LoVo (cell line): ENCODE results near the gene GPR37L1.
"Not testable (repeated sequence)": the region's sequence is repeated elsewhere in the genome, so short reads cannot be mapped to it uniquely, and the experiment has no call there.

ENCODE experiments used
- DNase-seq: peaks from one replicate; pipeline ENCODE4 v3.0.0-alpha.2; 2016; ENCODE audit warnings: low spot score

The GPR37L1 gene

DNA sequence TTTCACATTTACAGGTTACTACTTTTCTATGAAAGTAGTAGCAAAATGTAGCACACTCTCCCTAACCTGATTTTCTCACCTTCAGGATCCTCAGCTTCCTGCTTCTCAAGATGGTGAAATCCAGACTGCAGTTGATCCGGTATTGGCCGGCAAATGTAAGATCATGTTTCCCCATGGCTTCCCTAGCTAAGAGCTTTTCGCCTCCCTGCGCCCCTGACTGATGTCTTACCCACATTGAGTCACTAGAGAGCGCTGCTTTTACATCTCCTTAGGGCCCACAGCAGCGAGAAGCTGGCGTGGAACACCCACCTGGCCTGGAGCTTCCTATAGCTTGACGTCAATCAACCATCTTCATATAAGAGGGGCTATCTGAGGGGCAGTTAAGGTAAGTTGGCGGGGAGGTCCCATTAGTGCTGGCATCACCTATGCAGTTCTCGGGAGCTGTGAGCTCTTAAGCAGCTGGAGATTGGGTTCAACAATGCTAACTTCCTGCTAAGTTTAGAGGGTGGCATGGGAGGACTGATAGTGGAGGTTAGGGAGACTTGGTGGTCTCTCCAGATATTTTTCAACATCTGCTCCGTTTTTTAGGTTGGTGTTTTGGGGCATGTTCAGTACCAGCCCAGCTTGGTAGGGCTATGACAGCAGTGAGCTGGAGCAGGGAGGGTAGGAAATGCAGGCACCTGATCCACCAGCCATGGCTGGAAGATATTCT is 32.2 kb downstream of the GPR37L1 start:
- peak; percentile 26 for DNase-seq

DNA sequence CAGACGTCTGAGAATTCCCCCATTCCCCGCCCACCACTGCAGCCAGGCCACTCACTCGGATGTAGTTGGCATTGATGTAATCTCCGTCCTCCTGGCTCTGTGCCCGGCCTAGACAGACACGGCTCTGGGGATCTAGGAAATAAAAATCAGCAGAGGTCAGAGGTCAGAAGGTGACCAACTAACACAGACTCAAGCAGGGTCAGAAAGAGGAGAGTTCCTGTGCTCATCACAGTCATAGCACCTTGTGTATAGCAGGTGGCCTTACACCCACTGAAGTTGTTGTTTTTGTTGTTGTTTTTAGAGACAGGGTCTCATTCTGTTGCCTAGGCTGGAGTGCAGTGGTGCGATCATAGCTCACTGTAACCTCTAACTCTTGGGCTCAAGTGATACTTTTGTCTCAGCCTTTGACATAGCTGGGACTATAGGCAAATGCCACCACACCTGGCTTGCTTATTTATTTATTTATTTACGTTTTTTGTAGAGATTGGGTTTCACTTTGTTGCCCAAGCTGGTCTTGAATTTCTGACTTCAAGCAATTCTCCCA is 32.8 kb downstream of the GPR37L1 start:
- DNase-seq: peak; percentile 50

- DNase-seq: no peak
Observed at GRCh38 chr1:202156590-202156989, 33.9 kb downstream of the GPR37L1 start.

DNA sequence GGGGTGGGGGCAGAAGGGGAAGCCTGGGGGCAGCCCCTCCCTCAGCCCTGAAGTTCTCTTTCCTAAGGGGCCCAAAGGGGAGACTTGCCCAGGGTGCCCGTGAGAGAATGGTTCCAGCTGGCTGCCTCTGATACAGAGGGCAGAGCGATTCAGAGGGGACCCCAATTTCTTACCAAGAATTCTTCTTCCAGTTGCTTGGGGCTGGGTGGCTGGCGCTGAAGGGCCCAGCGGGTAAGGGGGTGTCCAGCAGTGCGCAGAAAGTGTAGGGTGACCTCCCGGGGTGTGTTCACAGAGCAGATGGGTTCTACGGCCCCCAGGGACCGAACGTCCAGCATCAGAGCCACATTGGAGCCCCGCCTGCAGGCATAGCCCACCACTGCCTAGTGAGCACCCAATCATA is 35.2 kb downstream of the GPR37L1 start:
- no peak for DNase-seq

DNA sequence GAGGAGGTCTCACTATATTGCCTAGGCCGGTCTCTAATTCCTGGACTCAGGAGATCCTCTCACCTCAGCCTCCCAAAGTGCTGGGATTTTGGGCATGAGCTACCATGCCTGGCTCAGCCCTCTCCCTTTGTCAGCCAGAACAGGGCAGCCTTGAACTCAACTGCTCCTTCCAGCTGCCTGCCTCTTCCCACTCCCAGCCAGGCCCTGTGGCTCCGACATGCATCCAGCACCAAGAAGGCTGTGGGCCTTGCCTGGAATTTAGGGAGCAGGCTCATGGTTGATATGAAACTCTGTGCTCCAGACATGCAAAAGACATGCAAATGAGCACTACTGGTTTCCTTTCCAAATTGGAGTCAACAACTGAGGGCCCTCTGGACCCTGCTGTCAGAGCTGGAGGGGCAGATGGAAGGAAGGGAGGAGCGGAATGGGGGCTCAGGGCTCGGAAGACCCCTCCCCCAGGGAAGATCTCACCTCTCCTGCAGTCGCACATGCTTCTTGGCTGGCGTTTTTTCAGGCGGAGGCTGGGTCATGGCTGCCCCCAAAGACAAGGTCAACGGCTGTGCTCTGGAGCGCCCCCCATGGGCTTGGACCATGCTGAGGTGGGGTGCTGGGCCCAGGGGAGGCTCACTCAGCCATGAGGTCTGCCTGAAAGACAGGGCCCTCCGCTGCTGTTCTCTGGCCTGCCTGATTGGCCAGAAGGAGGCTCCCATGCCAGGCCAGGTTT is 36.3 kb downstream of the GPR37L1 start:
- no peak for DNase-seq

- no peak for DNase-seq
Observed at GRCh38 chr1:202159534-202160371, 37.0 kb downstream of the GPR37L1 start.

- DNase-seq: no peak
Observed at GRCh38 chr1:202160377-202160940, 37.7 kb downstream of the GPR37L1 start, which contains the start of gene PTPN7. PTPN7 (minus strand) TSS chr1:202160602; CDS start chr1:202159402, 1,200 bp downstream.

DNA sequence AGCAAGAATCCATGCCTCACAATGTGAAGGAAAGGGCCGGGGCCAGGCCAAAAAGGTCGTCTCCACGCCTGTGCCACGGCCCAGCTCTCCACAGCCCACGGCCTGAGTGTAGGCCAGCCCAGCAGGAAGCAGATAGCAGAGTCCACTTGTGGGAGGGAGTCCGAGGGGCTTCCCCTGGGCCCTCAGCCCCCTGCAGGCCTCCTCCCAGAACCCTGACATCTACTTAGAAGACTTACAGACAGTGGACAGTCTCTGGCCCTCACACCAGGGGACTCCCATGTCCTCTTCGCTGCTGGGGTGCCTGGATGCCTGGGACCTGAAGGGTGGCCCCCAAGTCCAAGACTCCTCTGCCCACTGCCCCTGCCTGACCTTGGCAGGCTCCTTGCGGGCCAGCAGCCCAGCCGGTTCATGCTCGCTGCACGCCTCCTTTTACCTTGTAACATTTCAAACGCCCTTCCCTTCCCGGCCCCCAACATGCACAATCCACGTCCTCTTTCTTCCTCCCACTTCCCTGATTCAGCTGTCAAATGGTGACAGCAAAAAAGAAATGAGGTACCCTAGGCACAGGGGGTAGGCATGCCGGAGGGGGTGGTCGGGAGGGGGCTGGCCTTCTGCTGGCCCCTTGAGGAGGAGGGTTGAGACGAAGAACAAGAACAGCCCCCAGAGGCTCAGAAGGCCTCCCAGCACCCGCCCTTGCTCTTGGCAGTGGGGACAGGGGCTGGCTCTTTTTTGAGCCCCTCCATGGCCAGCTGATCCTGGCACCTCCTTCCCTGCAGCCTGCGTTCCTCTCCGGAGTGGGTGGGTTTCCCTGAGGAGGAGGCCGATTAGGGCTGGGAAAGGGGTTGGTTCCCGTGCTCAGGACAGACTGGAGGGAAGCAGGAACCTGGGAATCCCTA is 38.7 kb downstream of the GPR37L1 start:
- no peak for DNase-seq

- no peak for DNase-seq
Observed at GRCh38 chr1:202162047-202162417, 39.3 kb downstream of the GPR37L1 start.

- no peak for DNase-seq
Observed at GRCh38 chr1:202162418-202163280, 39.9 kb downstream of the GPR37L1 start.

GRCh38 chr1:202163281-202164270 is 40.9 kb downstream of the GPR37L1 start:
- no peak for DNase-seq

DNA sequence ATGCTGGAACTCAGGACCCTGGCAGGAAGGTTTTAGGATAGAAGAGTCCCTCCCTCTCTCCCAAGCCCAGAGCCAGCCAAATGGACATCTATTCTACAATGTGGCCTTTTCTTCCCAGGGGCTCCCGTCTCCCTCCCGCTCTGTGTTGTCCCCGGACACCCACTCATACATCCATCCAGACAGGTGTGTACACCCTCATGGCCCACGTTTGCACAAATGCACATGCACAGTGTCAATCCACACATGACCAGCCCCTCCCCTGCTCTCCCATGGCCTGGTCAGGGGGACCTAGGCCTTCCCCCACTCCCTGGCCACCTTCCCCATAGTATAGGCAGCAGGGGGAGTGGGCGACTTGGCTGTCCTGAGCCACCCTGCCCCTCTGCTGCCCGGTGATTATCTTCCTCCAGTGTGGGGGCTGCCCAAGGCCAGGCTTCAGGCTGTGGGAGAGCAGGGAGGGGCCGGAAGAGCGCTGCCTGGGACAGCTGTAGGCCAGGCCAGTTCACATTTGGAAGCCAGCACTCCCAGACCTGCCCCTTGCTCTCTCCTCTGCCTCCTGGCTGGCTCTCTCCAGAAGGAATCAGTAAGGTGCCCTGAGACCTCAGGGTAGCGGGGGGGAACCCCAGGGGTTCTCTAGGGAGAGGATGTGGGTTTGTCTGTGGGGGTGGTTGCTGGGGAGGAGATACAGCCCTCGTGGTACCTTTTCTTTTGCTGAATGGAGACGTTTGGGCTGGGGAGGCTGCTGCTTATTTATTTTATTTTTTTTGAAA is 41.7 kb downstream of the GPR37L1 start:
- no peak for DNase-seq

DNA sequence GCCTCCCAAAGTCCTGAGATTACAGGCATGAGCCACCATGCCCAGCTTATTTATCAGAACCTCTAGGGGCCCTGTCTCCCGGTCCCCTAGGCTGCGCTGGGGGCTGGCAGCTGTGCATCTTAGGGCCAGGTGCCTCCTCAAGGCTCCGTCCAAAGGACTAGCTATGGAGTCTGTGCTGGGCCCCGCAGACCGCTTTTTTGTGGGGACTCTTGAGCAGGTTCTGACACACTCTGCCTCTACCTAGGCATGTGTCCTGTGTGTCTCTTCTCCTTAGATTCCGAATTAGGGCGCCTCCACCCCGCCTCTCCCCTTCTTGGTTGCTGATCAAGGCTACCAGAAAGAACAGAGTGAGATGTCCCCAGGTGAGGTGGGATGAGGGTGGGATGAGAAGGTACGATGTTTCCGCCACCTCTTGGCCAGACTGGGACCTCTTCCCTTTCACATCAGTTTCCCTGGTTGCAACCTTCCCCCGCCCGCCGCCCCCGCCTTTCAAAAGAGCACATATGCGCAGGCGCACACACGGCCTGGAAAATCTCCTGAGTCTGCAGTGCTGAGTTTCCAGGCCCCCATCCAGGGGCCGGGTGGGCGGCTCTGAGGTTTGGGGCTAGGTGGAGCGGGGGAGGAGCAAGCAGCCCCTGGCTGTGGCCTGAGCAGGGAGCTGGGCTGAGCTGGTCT is 42.7 kb downstream of the GPR37L1 start:
- no peak for DNase-seq

DNA sequence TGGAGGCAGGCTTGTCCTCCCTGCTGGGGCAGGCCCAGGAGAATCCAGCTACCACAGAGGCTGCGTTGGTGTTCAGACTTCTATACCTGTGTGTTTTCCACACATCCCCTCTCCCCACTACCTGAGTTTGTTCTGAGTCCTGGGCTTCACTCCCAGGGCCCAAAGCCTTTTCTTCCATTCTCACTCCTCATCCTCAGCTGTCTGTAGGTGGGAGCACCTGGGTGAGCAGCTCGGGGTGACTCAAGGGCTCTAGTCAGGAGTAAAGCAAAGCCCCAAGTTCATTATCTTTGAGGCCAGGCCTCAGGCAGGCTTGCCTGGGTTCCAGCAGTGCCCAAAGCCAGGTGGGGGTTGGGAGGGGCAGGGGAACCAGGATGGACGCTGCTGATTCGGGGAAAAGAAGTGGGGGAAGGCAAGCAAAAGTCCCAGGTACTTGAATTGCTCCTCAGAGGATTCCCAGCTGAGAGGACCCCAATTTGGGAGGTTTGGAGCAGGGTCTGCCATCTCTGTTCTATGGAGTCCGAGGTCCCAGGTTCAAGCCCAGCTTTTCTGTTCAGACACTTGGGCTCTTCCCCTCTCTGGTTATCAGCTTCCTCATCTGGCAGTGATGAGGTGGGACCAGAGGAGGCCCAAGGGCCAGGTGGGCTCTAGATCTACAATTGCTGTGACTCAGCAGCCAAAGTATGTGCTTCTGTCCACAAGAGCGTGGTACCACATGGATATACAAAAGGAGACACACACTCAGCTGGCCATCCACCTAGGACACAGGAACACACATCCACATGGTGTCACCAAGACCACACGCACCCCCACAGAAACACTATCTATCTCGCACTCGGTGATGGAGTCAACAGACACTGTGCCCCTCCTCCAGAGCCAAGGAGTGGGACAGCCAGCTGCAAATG is 43.5 kb downstream of the GPR37L1 start:
- no peak for DNase-seq

- DNase-seq: not testable (repeated sequence)
Observed at GRCh38 chr1:202167054-202167453, 44.3 kb downstream of the GPR37L1 start.

- no peak for DNase-seq
Observed at GRCh38 chr1:202167708-202168415, 45.1 kb downstream of the GPR37L1 start.
